ENCODE results near the gene SFTPD. TPM values are rescaled to one million over a fixed set of nuclear protein-coding genes. Genes with fewer than 3 reads are reported as not detected.

The SFTPD gene
- total and polyA plus RNA-seq, 9 of the 15 experiments (the other 6 are each of a cell fraction or from before 2014, with no cell fraction given), result 0.20 TPM; not detected in 8

DNA sequence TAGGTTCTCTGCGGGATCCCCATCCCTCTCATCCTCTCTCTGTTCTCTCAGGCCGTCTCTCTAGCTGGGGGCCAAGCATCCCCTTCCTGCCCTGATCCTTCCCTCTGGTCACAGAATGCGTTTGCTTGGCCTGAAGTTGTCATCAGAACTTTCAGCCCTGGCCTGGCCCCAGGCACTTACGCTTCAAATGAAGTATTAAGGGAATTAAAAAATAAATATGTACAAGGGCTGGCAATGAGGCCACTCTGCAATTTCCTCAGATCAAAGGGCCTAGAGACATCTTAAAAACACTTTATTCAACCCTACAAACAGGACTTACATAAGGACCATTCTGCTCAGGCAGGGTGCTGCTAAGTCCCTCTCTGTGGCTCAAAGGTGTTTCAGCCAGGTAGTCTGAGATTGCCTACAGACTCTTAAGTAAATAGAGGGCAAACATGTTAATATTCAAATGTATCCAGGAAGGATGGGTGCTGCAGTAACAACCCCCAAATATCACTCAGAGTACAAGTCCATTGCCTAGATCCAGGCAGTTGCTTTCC is 16.0 kb downstream of the SFTPD start:
- FAIRE-seq (no peak), DNase-seq (ENCODE audit: extremely low read depth in 1 of 4, low spot score in 3 of 4) (no peak), ATAC-seq (no peak)
- no peaks in the 10 kb centered on the region for H3K36me3 ChIP-seq (ENCODE audit: control insufficient read depth, insufficient read depth, low read length)
- H3K9me1 ChIP-seq (ENCODE audit: control insufficient read depth, insufficient read depth, low read length), result no peaks in the 10 kb centered on the region
- WGBS (ENCODE audit: insufficient coverage, low coverage, missing lambda C conversion rate), result 0% methylated on average over 4 of the region's 4 CpGs
- H4K20me1 ChIP-seq (replicated peaks; ENCODE audit: control insufficient read depth, insufficient read depth, low read length), result no peaks in the 10 kb centered on the region
- CTCF ChIA-PET (ENCODE audit: low intra/inter-chr PET ratio), result no interaction called here
- H3K9me3 ChIP-seq (replicated peaks; ENCODE audit: control insufficient read depth, insufficient read depth, low read depth, low read length), result no peaks in the 10 kb centered on the region
- intact Hi-C loops (cut with micrococcal nuclease) (loop anchor here (10.0 kb wide), 1 partner anchor 192 kb away; no protein-coding TSS in a partner anchor), in situ Hi-C loops (cut with MboI) (loop anchor here (10.0 kb wide), 1 partner anchor 368 kb away; the partner anchor contains the start of gene SFTPA2)
- POLR2A ChIA-PET, result interaction anchor here (0.6 kb wide), 1 partner anchor 161 kb away, joined by 3 read pairs; no protein-coding TSS in a partner anchor
- peaks cover 28 to 40% of the 10 kb centered on the region in 2 experiments for H3K27me3 ChIP-seq (ENCODE audit: control insufficient read depth in 2 of 2, insufficient read depth in 2 of 2, low read length in 2 of 2)
- no peak overlapping the region for H3K27ac ChIP-seq (ENCODE audit: extremely low read depth, low read depth, low read length)
- BruUV-seq (replicated peaks), result no TSS peak
- no peak overlapping the region for H3K4me2 ChIP-seq (ENCODE audit: insufficient read depth, low read length)
- peaks cover 3 to 4% of the 10 kb centered on the region in 2 experiments; a peak in 3 of 5 replicates for H3K4me1 ChIP-seq (replicated peaks in 1 of 2; ENCODE audit: control insufficient read depth in 2 of 2, insufficient read depth in 2 of 2, low read length in 2 of 2)
- no peak overlapping the region for H2AFZ ChIP-seq (ENCODE audit: low read depth, low read length)
- H3K4me3 ChIP-seq, result no peak overlapping the region
- H3K79me2 ChIP-seq (ENCODE audit: control insufficient read depth, insufficient read depth, low read length), result no peaks in the 10 kb centered on the region
- no peak overlapping the region for H3K9ac ChIP-seq (ENCODE audit: insufficient read depth in 1 of 2, low read depth in 2 of 2, low read length in 2 of 2)
- TF ChIP-seq E2F3 (CRISPR knock-in tag; IDR thresholded peaks at IDR 0.05) (no peak), MLLT1 (IDR thresholded peaks at IDR 0.05) (no peak), ELK1 (CRISPR knock-in tag; IDR thresholded peaks at IDR 0.05) (no peak), ZNF445 (CRISPR knock-in tag; IDR thresholded peaks at IDR 0.05; ENCODE audit: low read depth) (no peak), HDAC1 (IDR thresholded peaks at IDR 0.05) (no peak), ZNF354B (CRISPR knock-in tag; IDR thresholded peaks at IDR 0.05) (no peak), NR2C2 (CRISPR knock-in tag; IDR thresholded peaks at IDR 0.05) (no peak), NR2C2 (tag; IDR thresholded peaks at IDR 0.05) (no peak), FOS (IDR thresholded peaks at IDR 0.05; ENCODE audit: extremely low read depth, insufficient read length) (no peak), ZNF263 (CRISPR knock-in tag; IDR thresholded peaks at IDR 0.05; ENCODE audit: borderline replicate concordance) (no peak), CUX1 (CRISPR knock-in tag; IDR thresholded peaks at IDR 0.05) (no peak), TRIM24 (IDR thresholded peaks at IDR 0.05) (no peak), ZNF589 (CRISPR knock-in tag; IDR thresholded peaks at IDR 0.05; ENCODE audit: low read depth) (no peak), ZNF766 (CRISPR knock-in tag; conservative IDR thresholded peaks at IDR 0.05) (no peak)
- TF ChIP-seq, protein P1, sequence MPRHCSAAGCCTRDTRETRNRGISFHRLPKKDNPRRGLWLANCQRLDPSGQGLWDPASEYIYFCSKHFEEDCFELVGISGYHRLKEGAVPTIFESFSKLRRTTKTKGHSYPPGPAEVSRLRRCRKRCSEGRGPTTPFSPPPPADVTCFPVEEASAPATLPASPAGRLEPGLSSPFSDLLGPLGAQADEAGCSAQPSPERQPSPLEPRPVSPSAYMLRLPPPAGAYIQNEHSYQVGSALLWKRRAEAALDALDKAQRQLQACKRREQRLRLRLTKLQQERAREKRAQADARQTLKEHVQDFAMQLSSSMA (CRISPR knock-in tag; IDR thresholded peaks at IDR 0.05), result no peak
